NCI-H510A (cell line): Measurements from ENCODE around the gene SERP2.
A peak's percentile ranks its signal among the peaks of the same experiment; 100 is the strongest.

ENCODE experiments used
- DNase-seq: peaks from one replicate; lab custom pipeline; 2025; lab: John Stamatoyannopoulos, UW

The SERP2 gene

GRCh38 chr13:44435142-44435918 lies 61.7 kb downstream of the SERP2 start:
- DNase-seq: peak; percentile 70

GRCh38 chr13:44435919-44436510 lies 62.4 kb downstream of the SERP2 start:
- DNase-seq: no peak

GRCh38 chr13:44436589-44437337 lies 63.1 kb downstream of the SERP2 start:
- DNase-seq: peak; percentile 50

GRCh38 chr13:44437356-44438233 lies 64.0 kb downstream of the SERP2 start:
- DNase-seq: no peak

- DNase-seq: no peak
Measured at GRCh38 chr13:44438234-44438579, 64.6 kb downstream of the SERP2 start.

- DNase-seq: no peak
Measured at GRCh38 chr13:44439452-44440024, 65.9 kb downstream of the SERP2 start.

GRCh38 chr13:44440046-44440608 lies 66.5 kb downstream of the SERP2 start:
- no peak for DNase-seq
